Measurements from ENCODE around the gene THAP5.

The THAP5 gene

GRCh38 chr7:108586274-108586710, 16.8 kb upstream of the THAP5 start:
- Histone ChIP-seq H4K20me1 (ENCODE audit: control insufficient read depth, insufficient read depth, low read depth, low read length) (no peaks in the 10 kb centered on the region), H3K36me3 (ENCODE audit: control insufficient read depth, low read length) (no peaks in the 10 kb centered on the region), H3K4me3 (ENCODE audit: low read length) (no peak overlapping the region), H3K27ac (ENCODE audit: low read depth, low read length) (no peak overlapping the region), H3F3A (ENCODE audit: control insufficient read depth, insufficient read depth) (no peaks in the 10 kb centered on the region), H3K4me2 (ENCODE audit: low read length) (no peak overlapping the region), H3K9me2 (replicated peaks; ENCODE audit: control insufficient read depth, low read length) (no peaks in the 10 kb centered on the region), H3K27me3 (ENCODE audit: control insufficient read depth, low read length) (peaks cover 7% of the 10 kb centered on the region), H3K79me2 (ENCODE audit: control insufficient read depth, low read length) (no peaks in the 10 kb centered on the region), H3K9me3 (ENCODE audit: control insufficient read depth, insufficient read depth, low read length) (no peaks in the 10 kb centered on the region), H3K4me1 (ENCODE audit: control insufficient read depth, low read length) (no peaks in the 10 kb centered on the region)
- no peak for TF ChIP-seq EZH2phosphoT487 (IDR thresholded peaks at IDR 0.05; ENCODE audit: borderline replicate concordance, low read length)
- TF ChIP-seq, protein P1, sequence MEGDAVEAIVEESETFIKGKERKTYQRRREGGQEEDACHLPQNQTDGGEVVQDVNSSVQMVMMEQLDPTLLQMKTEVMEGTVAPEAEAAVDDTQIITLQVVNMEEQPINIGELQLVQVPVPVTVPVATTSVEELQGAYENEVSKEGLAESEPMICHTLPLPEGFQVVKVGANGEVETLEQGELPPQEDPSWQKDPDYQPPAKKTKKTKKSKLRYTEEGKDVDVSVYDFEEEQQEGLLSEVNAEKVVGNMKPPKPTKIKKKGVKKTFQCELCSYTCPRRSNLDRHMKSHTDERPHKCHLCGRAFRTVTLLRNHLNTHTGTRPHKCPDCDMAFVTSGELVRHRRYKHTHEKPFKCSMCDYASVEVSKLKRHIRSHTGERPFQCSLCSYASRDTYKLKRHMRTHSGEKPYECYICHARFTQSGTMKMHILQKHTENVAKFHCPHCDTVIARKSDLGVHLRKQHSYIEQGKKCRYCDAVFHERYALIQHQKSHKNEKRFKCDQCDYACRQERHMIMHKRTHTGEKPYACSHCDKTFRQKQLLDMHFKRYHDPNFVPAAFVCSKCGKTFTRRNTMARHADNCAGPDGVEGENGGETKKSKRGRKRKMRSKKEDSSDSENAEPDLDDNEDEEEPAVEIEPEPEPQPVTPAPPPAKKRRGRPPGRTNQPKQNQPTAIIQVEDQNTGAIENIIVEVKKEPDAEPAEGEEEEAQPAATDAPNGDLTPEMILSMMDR (IDR thresholded peaks at IDR 0.05; ENCODE audit: low read depth, low read length, poor library complexity, severe bottlenecking) = no peak

GRCh38 chr7:108585843-108586242, 16.3 kb upstream of the THAP5 start:
- no peaks in the 10 kb centered on the region for H3K4me1 ChIP-seq (ENCODE audit: control insufficient read depth, low read length)
- H3K27me3 ChIP-seq (ENCODE audit: control insufficient read depth, low read length) = peaks cover 7% of the 10 kb centered on the region
- H3K4me2 ChIP-seq (ENCODE audit: low read length) = no peak overlapping the region
- H4K20me1 ChIP-seq (ENCODE audit: control insufficient read depth, insufficient read depth, low read depth, low read length) = no peaks in the 10 kb centered on the region
- H3F3A ChIP-seq (ENCODE audit: control insufficient read depth, insufficient read depth) = no peaks in the 10 kb centered on the region
- H3K9me3 ChIP-seq (ENCODE audit: control insufficient read depth, insufficient read depth, low read length) = no peaks in the 10 kb centered on the region
- no peak overlapping the region for H3K27ac ChIP-seq (ENCODE audit: low read depth, low read length)
- H3K79me2 ChIP-seq (ENCODE audit: control insufficient read depth, low read length) = no peaks in the 10 kb centered on the region
- no peaks in the 10 kb centered on the region for H3K9me2 ChIP-seq (replicated peaks; ENCODE audit: control insufficient read depth, low read length)
- H3K4me3 ChIP-seq (ENCODE audit: low read length) = no peak overlapping the region
- H3K36me3 ChIP-seq (ENCODE audit: control insufficient read depth, low read length) = no peaks in the 10 kb centered on the region
- TF ChIP-seq, protein P1 (IDR thresholded peaks at IDR 0.05; ENCODE audit: low read depth, low read length, poor library complexity, severe bottlenecking) = no peak
- TF ChIP-seq EZH2phosphoT487 (IDR thresholded peaks at IDR 0.05; ENCODE audit: borderline replicate concordance, low read length) = no peak

DNA sequence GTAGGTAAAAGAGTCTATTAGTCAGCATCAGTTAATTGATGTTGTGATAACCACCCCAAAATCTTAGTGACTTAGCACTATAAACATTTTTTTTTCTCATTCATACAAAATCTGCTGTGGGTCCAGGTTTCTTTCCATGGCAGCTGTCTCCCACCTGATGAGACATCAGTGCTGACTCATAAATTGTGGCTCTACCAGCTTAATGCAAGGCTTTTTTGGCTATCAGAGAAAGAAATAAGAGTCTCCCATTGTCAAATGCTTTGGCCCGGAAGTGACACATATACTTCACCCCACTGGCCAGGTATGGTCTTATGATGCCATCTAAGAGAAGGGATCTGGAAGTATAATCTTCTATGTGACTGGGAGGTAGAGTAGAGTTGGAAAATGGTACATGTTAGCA, 14.7 kb upstream of the THAP5 start:
- Histone ChIP-seq H3F3A (ENCODE audit: control insufficient read depth, insufficient read depth) (no peaks in the 10 kb centered on the region), H3K79me2 (ENCODE audit: control insufficient read depth, low read length) (no peaks in the 10 kb centered on the region)
- TF ChIP-seq, protein P1 (IDR thresholded peaks at IDR 0.05; ENCODE audit: low read depth, low read length, poor library complexity, severe bottlenecking) = no peak
- no peak for TF ChIP-seq EZH2phosphoT487 (IDR thresholded peaks at IDR 0.05; ENCODE audit: borderline replicate concordance, low read length)

More for the DNA sequence above, 14.7 kb upstream of the THAP5 start:
- peaks cover 12% of the 10 kb centered on the region; the same call in 1 of the 2 replicates for H3K9me3 ChIP-seq (ENCODE audit: control insufficient read depth, insufficient read depth, low read length)
- H4K20me1 ChIP-seq (ENCODE audit: control insufficient read depth, insufficient read depth, low read depth, low read length) = no peaks in the 10 kb centered on the region
- no peak overlapping the region for H3K27ac ChIP-seq (ENCODE audit: low read depth, low read length)
- no peak overlapping the region for H3K4me2 ChIP-seq (ENCODE audit: low read length)
- no peak overlapping the region for H3K4me3 ChIP-seq (ENCODE audit: low read length)
- H3K27me3 ChIP-seq (ENCODE audit: control insufficient read depth, low read length) = no peaks in the 10 kb centered on the region; the same call in 1 of the 2 replicates
- H3K4me1 ChIP-seq (ENCODE audit: control insufficient read depth, low read length) = no peaks in the 10 kb centered on the region
- H3K36me3 ChIP-seq (ENCODE audit: control insufficient read depth, low read length) = peaks cover 8% of the 10 kb centered on the region
- H3K9me2 ChIP-seq (replicated peaks; ENCODE audit: control insufficient read depth, low read length) = no peaks in the 10 kb centered on the region

Data from DOHH2 (cell line).